Measurements from ENCODE around the gene AK6. TPM values are rescaled to one million over a fixed set of nuclear protein-coding genes. Genes with fewer than 3 reads are reported as not detected.
"Not testable (repeated sequence)": the region's sequence is repeated elsewhere in the genome, so short reads cannot be mapped to it uniquely, and the experiment has no call there.

The AK6 gene
- total RNA-seq, 1 experiment from 2014 or later = 75.1 TPM

- Histone ChIP-seq H3K27me3 (replicated peaks; ENCODE audit: control insufficient read depth, insufficient read depth, low read length) (no peaks in the 10 kb centered on the region), H3K36me3 (ENCODE audit: control insufficient read depth, insufficient read depth, low read length) (peaks cover 1% of the 10 kb centered on the region; the same call in 1 of the 2 replicates), H3K4me3 (ENCODE audit: low read depth, low read length) (no peak overlapping the region), H3K4me1 (peaks cover 24% of the 10 kb centered on the region), H3K9me3 (no peaks in the 10 kb centered on the region)
- Mint-ChIP-seq H3K36me3 (ENCODE audit: insufficient read depth, unreplicated experiment) (peaks cover 14% of the 10 kb centered on the region), H3K4me1 (ENCODE audit: low read depth, unreplicated experiment) (peaks cover 20% of the 10 kb centered on the region), H3K9me3 (ENCODE audit: unreplicated experiment) (no peaks in the 10 kb centered on the region), H3K4me3 (ENCODE audit: unreplicated experiment) (no peak overlapping the region), H3K27me3 (ENCODE audit: insufficient read depth, unreplicated experiment) (no peaks in the 10 kb centered on the region), H3K27ac (ENCODE audit: unreplicated experiment) (no peak overlapping the region)
- ChIA-PET CTCF (interaction anchor here (0.6 to 2.0 kb wide), 9 partner anchors 8 to 293 kb away, joined by 4 to 29 read pairs (median 5); partner anchors contain the start of genes CDK7, CENPH and SLC30A5), POLR2A (interaction anchor here (0.6 to 0.7 kb wide), 5 partner anchors 19 to 1015 kb away, joined by 3 to 9 read pairs (median 6); partner anchors contain the start of gene CCNB1)
- no TSS peak for BruUV-seq (replicated peaks)
- intact Hi-C loops (cut with micrococcal nuclease; ENCODE audit: unreplicated experiment) = no loop called here
- no peak for TF ChIP-seq CTCF (IDR thresholded peaks at IDR 0.05; ENCODE audit: insufficient read depth in 1 of 2, low read depth in 1 of 2, low read length in 1 of 2, severe bottlenecking in 1 of 2, unreplicated experiment in 1 of 2)
- DNase-seq = peak in 1 of 2 experiments; percentile 50
Measured at GRCh38 chr5:69335341-69335935, 33.9 kb downstream of the AK6 start.

GRCh38 chr5:69334793-69335268, 34.5 kb downstream of the AK6 start:
- intact Hi-C loops (cut with micrococcal nuclease; ENCODE audit: unreplicated experiment) = loop anchor here (1.0 to 5.0 kb wide), 4 partner anchors 101 to 313 kb away; partner anchors contain the start of gene CDK7
- peak; percentile 80 to 95 for TF ChIP-seq CTCF (IDR thresholded peaks at IDR 0.05; ENCODE audit: insufficient read depth in 1 of 2, low read depth in 1 of 2, low read length in 1 of 2, severe bottlenecking in 1 of 2, unreplicated experiment in 1 of 2)

GRCh38 chr5:69333668-69334315, 35.5 kb downstream of the AK6 start:
- H3K9me3 ChIP-seq; H3K9me3 Mint-ChIP-seq (ENCODE audit: unreplicated experiment); DNase-seq; H3K27me3 ChIP-seq (replicated peaks; ENCODE audit: control insufficient read depth, insufficient read depth, low read length); H3K27me3 Mint-ChIP-seq (ENCODE audit: insufficient read depth, unreplicated experiment); H3K36me3 ChIP-seq (ENCODE audit: control insufficient read depth, insufficient read depth, low read length); BruUV-seq (replicated peaks); H3K27ac Mint-ChIP-seq (ENCODE audit: unreplicated experiment); POLR2A ChIA-PET; H3K4me3 ChIP-seq (ENCODE audit: low read depth, low read length): not testable (repeated sequence)
- Mint-ChIP-seq H3K36me3 (ENCODE audit: insufficient read depth, unreplicated experiment) (peaks cover 22% of the 10 kb centered on the region), H3K4me1 (ENCODE audit: low read depth, unreplicated experiment) (peaks cover 28% of the 10 kb centered on the region), H3K4me3 (ENCODE audit: unreplicated experiment) (peak overlapping the region; percentile 94)
- intact Hi-C loops (cut with micrococcal nuclease; ENCODE audit: unreplicated experiment) = loop anchor here (1.0 to 5.0 kb wide), 4 partner anchors 99 to 311 kb away; partner anchors contain the start of gene CDK7
- peaks cover 35% of the 10 kb centered on the region for H3K4me1 ChIP-seq
- CTCF ChIA-PET = interaction anchor here (0.6 to 2.0 kb wide), 7 partner anchors 9 to 291 kb away, joined by 3 to 29 read pairs (median 6); partner anchors contain the start of genes CCNB1 and SLC30A5

More at GRCh38 chr5:69334793-69335268, 34.5 kb downstream of the AK6 start:
- Mint-ChIP-seq H3K27ac (ENCODE audit: unreplicated experiment) (peak overlapping the region; percentile 19), H3K36me3 (ENCODE audit: insufficient read depth, unreplicated experiment) (peaks cover 20% of the 10 kb centered on the region), H3K27me3 (ENCODE audit: insufficient read depth, unreplicated experiment) (no peaks in the 10 kb centered on the region), H3K4me3 (ENCODE audit: unreplicated experiment) (peak overlapping the region; percentile 7), H3K9me3 (ENCODE audit: unreplicated experiment) (no peaks in the 10 kb centered on the region), H3K4me1 (ENCODE audit: low read depth, unreplicated experiment) (peaks cover 26% of the 10 kb centered on the region)
- peak; percentile 91 to 92 for DNase-seq
- ChIA-PET CTCF (interaction anchor here (0.6 to 2.0 kb wide), 13 partner anchors 8 to 311 kb away, joined by 3 to 29 read pairs (median 5); partner anchors contain the start of genes CCNB1, CDK7, CENPH and SLC30A5), POLR2A (interaction anchor here (0.6 to 0.7 kb wide), 5 partner anchors 19 to 1014 kb away, joined by 3 to 9 read pairs (median 6); partner anchors contain the start of gene CCNB1)
- peaks cover 30% of the 10 kb centered on the region for H3K4me1 ChIP-seq
- H3K27me3 ChIP-seq (replicated peaks; ENCODE audit: control insufficient read depth, insufficient read depth, low read length) = no peaks in the 10 kb centered on the region
- no TSS peak for BruUV-seq (replicated peaks)
- peaks cover 1% of the 10 kb centered on the region; the same call in 1 of the 2 replicates for H3K36me3 ChIP-seq (ENCODE audit: control insufficient read depth, insufficient read depth, low read length)
- no peak overlapping the region for H3K4me3 ChIP-seq (ENCODE audit: low read depth, low read length)
- H3K9me3 ChIP-seq = no peaks in the 10 kb centered on the region
